ENCODE results near the gene ATOH1.

ATOH1 gene

GRCh38 chr4:93813092-93813491 is 15.5 kb upstream of the ATOH1 start:
- H3K27me3 ChIP-seq (ENCODE audit: insufficient read depth, low read length) = 0 out of 2 replicates have a peak, but pooled peaks cover 6% of the 10 kb centered on the region
- H3K27ac ChIP-seq (ENCODE audit: low read depth, low read length) = no peak overlapping the region
- no peaks in the 10 kb centered on the region for H3K79me2 ChIP-seq (ENCODE audit: control insufficient read depth, insufficient read depth, low read length, unreplicated experiment)
- H2AFZ ChIP-seq (ENCODE audit: low read length, unreplicated experiment) = no peak overlapping the region
- no peak overlapping the region for H3K4me3 ChIP-seq (ENCODE audit: low read depth, low read length)
- no peaks in the 10 kb centered on the region for H3K4me1 ChIP-seq (ENCODE audit: control insufficient read depth, insufficient read depth, low read length, unreplicated experiment)
- no peaks in the 10 kb centered on the region for H3K36me3 ChIP-seq (ENCODE audit: insufficient read depth, low read length)

DNA sequence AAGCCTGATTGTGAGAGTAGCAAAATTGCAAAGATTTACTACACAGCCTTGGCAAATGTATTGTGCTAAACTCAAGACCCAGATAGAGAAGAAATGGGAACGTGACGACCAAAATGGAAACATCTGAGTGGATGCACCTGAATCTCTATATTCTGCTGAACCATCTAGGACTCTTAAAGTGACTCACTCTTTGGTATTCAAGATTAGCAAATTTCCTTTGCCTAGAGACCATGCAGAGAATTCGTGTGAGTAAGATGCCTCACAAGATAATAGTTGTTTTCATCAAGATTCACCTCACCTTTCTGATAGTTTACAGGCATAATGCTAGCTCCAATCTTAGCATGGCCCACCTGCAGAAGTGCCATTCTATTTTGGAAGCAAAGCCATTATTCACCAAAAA is 14.4 kb upstream of the ATOH1 start:
- Histone ChIP-seq H3K27me3 (ENCODE audit: insufficient read depth, low read length) (0 out of 2 replicates have a peak, but pooled peaks cover 6% of the 10 kb centered on the region), H3K27ac (ENCODE audit: low read depth, low read length) (no peak overlapping the region)

GRCh38 chr4:93814722-93815121 is 13.8 kb upstream of the ATOH1 start:
- Histone ChIP-seq H3K79me2 (ENCODE audit: control insufficient read depth, insufficient read depth, low read length, unreplicated experiment) (no peaks in the 10 kb centered on the region), H3K27me3 (ENCODE audit: insufficient read depth, low read length) (0 out of 2 replicates have a peak, but pooled peaks cover 6% of the 10 kb centered on the region), H3K4me1 (ENCODE audit: control insufficient read depth, insufficient read depth, low read length, unreplicated experiment) (no peaks in the 10 kb centered on the region), H3K4me3 (ENCODE audit: low read depth, low read length) (no peak overlapping the region), H3K27ac (ENCODE audit: low read depth, low read length) (no peak overlapping the region), H3K36me3 (ENCODE audit: insufficient read depth, low read length) (no peaks in the 10 kb centered on the region), H2AFZ (ENCODE audit: low read length, unreplicated experiment) (no peak overlapping the region)

More for the DNA sequence above, 14.4 kb upstream of the ATOH1 start:
- Histone ChIP-seq H3K4me3 (ENCODE audit: low read depth, low read length) (no peak overlapping the region), H2AFZ (ENCODE audit: low read length, unreplicated experiment) (no peak overlapping the region), H3K36me3 (ENCODE audit: insufficient read depth, low read length) (no peaks in the 10 kb centered on the region), H3K4me1 (ENCODE audit: control insufficient read depth, insufficient read depth, low read length, unreplicated experiment) (no peaks in the 10 kb centered on the region), H3K79me2 (ENCODE audit: control insufficient read depth, insufficient read depth, low read length, unreplicated experiment) (no peaks in the 10 kb centered on the region)

DNA sequence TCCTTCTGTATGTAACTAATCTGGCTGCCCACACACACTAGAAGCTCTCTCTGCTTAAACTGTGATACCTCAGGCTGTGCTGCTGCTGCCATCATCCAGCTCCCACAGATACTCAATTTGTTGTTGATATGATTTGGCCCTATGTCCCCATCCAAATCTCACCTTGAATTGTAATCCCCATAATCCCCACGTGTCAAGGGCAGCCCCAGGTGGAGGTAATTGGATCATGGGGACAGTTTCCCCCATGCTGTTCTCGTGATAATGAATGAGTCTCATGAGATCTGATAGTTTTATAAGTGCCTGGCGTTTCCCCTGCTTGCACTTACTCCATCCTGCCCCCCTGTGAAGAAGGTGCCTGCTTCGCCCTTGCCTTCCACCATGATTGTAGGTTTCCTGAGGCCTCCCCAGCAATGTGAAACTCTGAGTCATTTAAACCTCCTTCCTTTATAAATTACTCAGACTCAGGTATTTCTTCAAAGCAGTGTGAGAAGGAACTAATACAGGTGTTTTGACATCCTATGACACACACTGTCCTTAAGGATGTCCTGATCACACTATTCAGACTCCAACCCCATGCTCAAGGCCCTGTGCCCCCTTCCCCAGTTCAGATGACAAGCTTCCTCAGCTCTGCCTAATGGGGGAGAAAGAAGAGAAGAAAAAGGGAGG is 2.9 kb upstream of the ATOH1 start:
- peaks cover 49% of the 10 kb centered on the region for H3K27me3 ChIP-seq (ENCODE audit: insufficient read depth, low read length)
- no peaks in the 10 kb centered on the region for H3K36me3 ChIP-seq (ENCODE audit: insufficient read depth, low read length)
- H3K4me1 ChIP-seq (ENCODE audit: control insufficient read depth, insufficient read depth, low read length, unreplicated experiment) = no peaks in the 10 kb centered on the region
- no peak overlapping the region for H3K4me3 ChIP-seq (ENCODE audit: low read depth, low read length)
- H2AFZ ChIP-seq (ENCODE audit: low read length, unreplicated experiment) = no peak overlapping the region
- H3K79me2 ChIP-seq (ENCODE audit: control insufficient read depth, insufficient read depth, low read length, unreplicated experiment) = no peaks in the 10 kb centered on the region
- no peak overlapping the region for H3K27ac ChIP-seq (ENCODE audit: low read depth, low read length)

- Histone ChIP-seq H3K36me3 (ENCODE audit: insufficient read depth, low read length) (no peaks in the 10 kb centered on the region), H3K79me2 (ENCODE audit: control insufficient read depth, insufficient read depth, low read length, unreplicated experiment) (no peaks in the 10 kb centered on the region), H3K4me3 (ENCODE audit: low read depth, low read length) (no peak overlapping the region), H3K27me3 (ENCODE audit: insufficient read depth, low read length) (peaks cover 66% of the 10 kb centered on the region), H3K27ac (ENCODE audit: low read depth, low read length) (no peak overlapping the region), H2AFZ (ENCODE audit: low read length, unreplicated experiment) (no peak overlapping the region), H3K4me1 (ENCODE audit: control insufficient read depth, insufficient read depth, low read length, unreplicated experiment) (no peaks in the 10 kb centered on the region)
These were observed 1.1 kb upstream of the ATOH1 start for GRCh38 chr4:93827272-93827947.

DNA sequence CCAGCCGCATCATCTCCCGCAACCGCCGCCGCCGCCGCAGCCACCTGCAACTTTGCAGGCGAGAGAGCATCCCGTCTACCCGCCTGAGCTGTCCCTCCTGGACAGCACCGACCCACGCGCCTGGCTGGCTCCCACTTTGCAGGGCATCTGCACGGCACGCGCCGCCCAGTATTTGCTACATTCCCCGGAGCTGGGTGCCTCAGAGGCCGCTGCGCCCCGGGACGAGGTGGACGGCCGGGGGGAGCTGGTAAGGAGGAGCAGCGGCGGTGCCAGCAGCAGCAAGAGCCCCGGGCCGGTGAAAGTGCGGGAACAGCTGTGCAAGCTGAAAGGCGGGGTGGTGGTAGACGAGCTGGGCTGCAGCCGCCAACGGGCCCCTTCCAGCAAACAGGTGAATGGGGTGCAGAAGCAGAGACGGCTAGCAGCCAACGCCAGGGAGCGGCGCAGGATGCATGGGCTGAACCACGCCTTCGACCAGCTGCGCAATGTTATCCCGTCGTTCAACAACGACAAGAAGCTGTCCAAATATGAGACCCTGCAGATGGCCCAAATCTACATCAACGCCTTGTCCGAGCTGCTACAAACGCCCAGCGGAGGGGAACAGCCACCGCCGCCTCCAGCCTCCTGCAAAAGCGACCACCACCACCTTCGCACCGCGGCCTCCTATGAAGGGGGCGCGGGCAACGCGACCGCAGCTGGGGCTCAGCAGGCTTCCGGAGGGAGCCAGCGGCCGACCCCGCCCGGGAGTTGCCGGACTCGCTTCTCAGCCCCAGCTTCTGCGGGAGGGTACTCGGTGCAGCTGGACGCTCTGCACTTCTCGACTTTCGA is 654 bp downstream of the ATOH1 start:
- Histone ChIP-seq H3K4me3 (ENCODE audit: low read depth, low read length) (no peak overlapping the region), H3K27me3 (ENCODE audit: insufficient read depth, low read length) (peaks cover 84% of the 10 kb centered on the region), H3K79me2 (ENCODE audit: control insufficient read depth, insufficient read depth, low read length, unreplicated experiment) (no peaks in the 10 kb centered on the region), H2AFZ (ENCODE audit: low read length, unreplicated experiment) (no peak overlapping the region), H3K36me3 (ENCODE audit: insufficient read depth, low read length) (no peaks in the 10 kb centered on the region), H3K4me1 (ENCODE audit: control insufficient read depth, insufficient read depth, low read length, unreplicated experiment) (no peaks in the 10 kb centered on the region), H3K27ac (ENCODE audit: low read depth, low read length) (no peak overlapping the region)

- Histone ChIP-seq H3K79me2 (ENCODE audit: control insufficient read depth, insufficient read depth, low read length, unreplicated experiment) (no peaks in the 10 kb centered on the region), H3K36me3 (ENCODE audit: insufficient read depth, low read length) (no peaks in the 10 kb centered on the region), H3K27ac (ENCODE audit: low read depth, low read length) (no peak overlapping the region), H3K27me3 (ENCODE audit: insufficient read depth, low read length) (peaks cover 92% of the 10 kb centered on the region), H3K4me1 (ENCODE audit: control insufficient read depth, insufficient read depth, low read length, unreplicated experiment) (no peaks in the 10 kb centered on the region), H3K4me3 (ENCODE audit: low read depth, low read length) (no peak overlapping the region), H2AFZ (ENCODE audit: low read length, unreplicated experiment) (no peak overlapping the region)
These were observed 1.5 kb downstream of the ATOH1 start for GRCh38 chr4:93829820-93830687.

- no peak overlapping the region for H3K27ac ChIP-seq (ENCODE audit: low read depth, low read length)
These were observed 3.4 kb downstream of the ATOH1 start for GRCh38 chr4:93831716-93832496.

DNA sequence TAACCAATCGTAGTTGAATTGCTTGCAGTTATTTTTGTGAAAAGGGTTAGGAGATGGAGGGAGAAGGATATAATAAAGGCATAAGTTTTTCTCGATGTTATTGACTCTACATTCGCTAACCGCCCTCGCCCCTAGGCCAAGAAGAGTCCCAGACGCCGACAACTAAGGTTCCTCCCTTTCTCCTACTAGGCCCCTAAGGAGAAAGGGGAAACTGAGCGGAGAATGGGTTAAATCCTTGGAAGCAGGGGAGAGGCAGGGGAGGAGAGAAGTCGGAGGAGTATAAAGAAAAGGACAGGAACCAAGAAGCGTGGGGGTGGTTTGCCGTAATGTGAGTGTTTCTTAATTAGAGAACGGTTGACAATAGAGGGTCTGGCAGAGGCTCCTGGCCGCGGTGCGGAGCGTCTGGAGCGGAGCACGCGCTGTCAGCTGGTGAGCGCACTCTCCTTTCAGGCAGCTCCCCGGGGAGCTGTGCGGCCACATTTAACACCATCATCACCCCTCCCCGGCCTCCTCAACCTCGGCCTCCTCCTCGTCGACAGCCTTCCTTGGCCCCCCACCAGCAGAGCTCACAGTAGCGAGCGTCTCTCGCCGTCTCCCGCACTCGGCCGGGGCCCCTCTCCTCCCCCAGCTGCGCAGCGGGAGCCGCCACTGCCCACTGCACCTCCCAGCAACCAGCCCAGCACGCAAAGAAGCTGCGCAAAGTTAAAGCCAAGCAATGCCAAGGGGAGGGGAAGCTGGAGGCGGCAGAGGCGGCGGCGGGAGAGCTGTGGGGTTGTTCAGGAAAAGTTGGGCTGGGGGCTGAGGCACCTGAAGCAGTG is 5.9 kb downstream of the ATOH1 start:
- Histone ChIP-seq H2AFZ (ENCODE audit: low read length, unreplicated experiment) (no peak overlapping the region), H3K27me3 (ENCODE audit: insufficient read depth, low read length) (peaks cover 61% of the 10 kb centered on the region), H3K4me1 (ENCODE audit: control insufficient read depth, insufficient read depth, low read length, unreplicated experiment) (no peaks in the 10 kb centered on the region), H3K79me2 (ENCODE audit: control insufficient read depth, insufficient read depth, low read length, unreplicated experiment) (no peaks in the 10 kb centered on the region), H3K27ac (ENCODE audit: low read depth, low read length) (no peak overlapping the region), H3K36me3 (ENCODE audit: insufficient read depth, low read length) (no peaks in the 10 kb centered on the region), H3K4me3 (ENCODE audit: low read depth, low read length) (no peak overlapping the region)

More at GRCh38 chr4:93831716-93832496, 3.4 kb downstream of the ATOH1 start:
- Histone ChIP-seq H3K4me3 (ENCODE audit: low read depth, low read length) (no peak overlapping the region), H3K36me3 (ENCODE audit: insufficient read depth, low read length) (no peaks in the 10 kb centered on the region), H3K79me2 (ENCODE audit: control insufficient read depth, insufficient read depth, low read length, unreplicated experiment) (no peaks in the 10 kb centered on the region), H3K4me1 (ENCODE audit: control insufficient read depth, insufficient read depth, low read length, unreplicated experiment) (no peaks in the 10 kb centered on the region), H3K27me3 (ENCODE audit: insufficient read depth, low read length) (peaks cover 86% of the 10 kb centered on the region), H2AFZ (ENCODE audit: low read length, unreplicated experiment) (no peak overlapping the region)

Measured in ACC112 (cell line).